Astrocyte of the hippocampus (primary cell): Measurements from ENCODE around the gene TARS3.
"Not testable (repeated sequence)": the region's sequence is repeated elsewhere in the genome, so short reads cannot be mapped to it uniquely, and the experiment has no call there.

ENCODE experiments used
- DNase-seq: peaks from one replicate; pipeline ENCODE4 v3.0.0; 2011; ENCODE audit warnings: low read depth, low spot score

TARS3 gene

DNA sequence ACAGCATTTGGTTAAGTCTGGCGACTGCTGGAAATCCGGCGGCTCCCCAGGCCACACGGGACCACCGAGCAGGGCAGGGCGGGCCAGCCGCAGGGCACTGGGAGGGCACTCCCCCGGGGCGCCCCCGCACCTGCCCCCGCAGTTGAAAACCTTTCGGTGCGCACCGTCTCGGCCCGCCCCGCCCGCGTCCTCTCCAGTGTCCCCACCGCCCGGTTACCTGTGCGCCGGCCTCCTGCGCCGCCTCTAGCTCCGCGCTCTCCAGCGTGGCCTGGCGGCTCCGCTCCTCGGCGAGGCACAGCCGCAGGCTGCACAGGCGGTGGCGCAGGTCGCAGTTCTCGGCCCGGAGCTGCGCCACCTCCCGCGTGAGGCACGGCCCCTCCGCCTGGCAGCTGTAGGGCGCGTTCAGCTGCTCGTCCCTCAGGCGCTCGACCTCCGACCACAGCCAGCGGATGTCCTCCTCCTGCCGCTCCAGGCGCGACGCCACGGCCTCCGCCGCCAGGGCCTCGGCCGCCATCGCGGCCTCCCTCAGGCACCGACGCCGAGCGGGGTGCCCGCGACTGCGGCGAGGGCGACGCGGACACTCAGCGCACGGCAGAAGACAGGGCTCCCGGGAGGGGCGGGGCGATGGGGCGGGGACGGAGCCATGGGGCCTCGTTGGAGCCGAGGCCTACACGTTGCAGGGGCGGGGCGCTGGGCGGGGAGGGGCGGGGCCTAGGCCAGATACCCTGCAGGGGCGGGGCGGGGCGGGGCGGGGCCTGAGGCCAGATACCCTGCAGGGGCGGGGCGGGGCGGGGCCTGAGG lies at the start of gene TARS3:
TARS3 (minus strand) TSS at position 600 of the 801 bp plus-strand sequence; CDS start at position 514, 86 bp downstream.
- DNase-seq = peak; percentile 96

GRCh38 chr15:101773496-101774100 lies 49.3 kb upstream of the TARS3 start:
- DNase-seq = no peak

- no peak for DNase-seq
These were observed 48.6 kb upstream of the TARS3 start for GRCh38 chr15:101772921-101773320.

- not testable (repeated sequence) for DNase-seq
These were observed 42.9 kb upstream of the TARS3 start for GRCh38 chr15:101767083-101767640.

GRCh38 chr15:101765772-101766456 lies 41.6 kb upstream of the TARS3 start:
- DNase-seq = no peak

- DNase-seq = not testable (repeated sequence)
These were observed 41.0 kb upstream of the TARS3 start for GRCh38 chr15:101765340-101765671.

DNA sequence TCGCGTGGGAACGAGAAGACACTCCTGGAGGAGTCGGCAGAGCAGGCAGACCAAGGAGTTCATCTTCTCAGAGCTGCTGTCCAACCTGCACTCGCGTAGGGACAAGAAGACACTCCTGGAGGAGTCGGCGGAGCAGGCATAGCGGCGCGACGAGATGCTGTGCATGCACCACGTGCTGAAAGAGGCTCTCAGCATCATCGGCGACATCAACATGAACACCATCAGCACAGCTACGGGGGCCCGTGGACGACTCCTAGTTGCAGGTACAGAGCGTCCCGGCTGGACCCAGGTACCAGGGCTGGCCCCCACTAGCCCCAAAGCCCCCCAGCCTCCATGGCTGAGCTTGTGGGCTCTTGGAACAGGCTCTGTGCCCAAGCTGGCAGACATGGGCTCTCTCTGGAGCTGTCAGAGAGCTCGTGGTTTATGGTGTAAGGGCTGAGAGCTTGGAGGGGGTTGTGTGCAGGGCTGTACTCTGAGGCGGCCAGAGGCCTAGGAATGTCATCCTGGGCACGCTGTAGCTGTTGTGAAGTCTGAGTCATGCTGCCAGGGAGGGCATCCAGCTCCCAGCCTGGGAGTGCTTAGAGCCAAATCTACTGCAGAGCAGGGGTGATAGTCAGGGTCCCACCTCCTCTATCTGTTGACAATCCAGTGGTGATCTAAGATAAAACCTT lies 40.5 kb upstream of the TARS3 start:
- DNase-seq = peak; percentile 57

DNA sequence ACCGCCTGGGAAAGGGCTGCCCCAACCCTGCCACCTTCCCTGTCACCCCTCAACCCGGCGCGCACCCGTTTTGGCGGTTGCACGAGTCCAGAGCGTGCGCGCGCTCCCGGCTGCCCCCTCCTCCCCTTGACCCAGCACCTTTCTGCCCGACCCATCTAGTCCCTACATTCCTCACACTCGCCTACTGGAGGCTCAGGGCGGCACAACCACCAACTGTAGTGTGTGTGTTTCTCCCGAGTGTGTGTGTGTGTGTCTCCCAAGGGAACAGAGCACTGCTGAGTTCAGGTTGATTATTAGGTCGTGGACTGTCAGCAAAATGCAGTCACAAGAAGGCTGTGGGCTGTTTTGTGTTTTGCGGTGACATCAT lies 22.4 kb upstream of the TARS3 start:
- not testable (repeated sequence) for DNase-seq

DNA sequence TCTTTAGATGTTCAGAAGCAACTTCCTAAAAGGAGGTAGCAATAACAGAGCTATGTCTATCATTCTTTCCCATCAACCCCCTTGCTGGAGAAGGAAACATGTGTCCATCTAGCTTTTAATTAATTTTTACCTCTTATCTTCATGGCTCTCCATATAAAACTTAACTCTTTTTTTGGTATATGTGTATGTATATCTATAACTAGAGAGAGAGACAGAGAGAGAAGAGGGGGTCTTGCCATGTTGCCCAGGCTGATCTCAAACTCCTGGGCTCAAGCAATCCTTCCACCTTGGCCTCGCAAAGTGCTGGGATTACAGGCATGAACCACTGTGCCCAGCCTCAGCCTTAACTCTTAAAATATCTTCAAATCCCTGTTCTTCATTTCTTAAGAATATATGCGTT lies 10.6 kb upstream of the TARS3 start:
- not testable (repeated sequence) for DNase-seq

DNA sequence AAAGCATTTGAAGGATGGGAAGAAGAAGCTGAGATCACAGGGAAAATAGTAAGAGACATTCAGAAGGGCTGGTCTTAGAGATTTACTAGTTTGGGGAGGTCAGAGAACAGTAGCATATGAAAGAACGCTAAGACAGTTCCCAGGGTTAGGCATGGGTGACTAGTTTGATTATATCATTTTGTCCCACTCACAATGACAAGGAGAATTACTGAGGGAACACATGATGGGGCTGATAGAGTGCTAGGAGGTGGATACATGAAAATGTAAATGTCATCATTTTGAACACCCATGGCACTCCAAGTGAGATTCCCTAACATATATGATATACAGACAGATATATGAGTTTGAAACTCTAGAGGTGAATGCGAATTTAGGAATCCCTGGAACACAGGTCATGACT lies 9.3 kb upstream of the TARS3 start:
- no peak for DNase-seq

DNA sequence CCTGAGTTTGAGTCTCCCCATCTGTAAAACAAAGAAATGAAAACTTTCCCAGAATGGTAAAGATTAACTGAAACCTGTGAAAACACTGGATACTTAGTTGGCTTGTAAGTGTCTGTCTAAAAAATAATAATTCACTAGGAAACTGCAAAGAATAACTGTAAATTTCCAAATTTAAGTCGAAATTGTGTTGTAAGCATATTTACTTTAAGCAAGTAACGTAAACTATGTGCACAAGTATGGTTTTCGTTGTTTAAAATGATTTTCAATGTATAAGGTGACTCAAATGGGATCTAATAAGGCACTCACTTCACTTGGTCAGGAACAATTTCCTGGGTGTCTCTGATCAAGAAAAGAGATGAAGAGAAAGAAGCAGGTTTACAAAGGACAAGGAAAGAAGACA lies 8.5 kb upstream of the TARS3 start:
- DNase-seq = no peak

DNA sequence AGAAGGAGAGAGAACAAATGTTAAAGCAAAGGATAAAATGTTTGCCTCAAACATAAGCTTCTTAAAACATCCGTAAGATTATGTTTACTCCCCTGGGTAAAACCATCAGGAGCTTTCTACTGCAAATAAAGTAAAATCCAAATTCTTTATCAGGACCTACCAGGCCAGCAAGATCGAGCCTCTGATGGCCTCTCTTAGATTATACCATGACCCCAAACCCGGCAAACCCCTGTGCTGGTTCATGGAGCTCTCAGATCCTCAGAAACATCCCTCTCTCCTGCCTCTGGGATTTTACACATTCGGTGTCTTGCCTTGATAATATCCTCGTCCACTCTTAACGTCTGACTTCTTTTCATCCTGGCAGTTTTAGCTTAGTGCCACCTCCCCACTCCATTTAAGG lies 7.5 kb upstream of the TARS3 start:
- no peak for DNase-seq

GRCh38 chr15:101727186-101727585 lies 2.9 kb upstream of the TARS3 start:
- no peak for DNase-seq

DNA sequence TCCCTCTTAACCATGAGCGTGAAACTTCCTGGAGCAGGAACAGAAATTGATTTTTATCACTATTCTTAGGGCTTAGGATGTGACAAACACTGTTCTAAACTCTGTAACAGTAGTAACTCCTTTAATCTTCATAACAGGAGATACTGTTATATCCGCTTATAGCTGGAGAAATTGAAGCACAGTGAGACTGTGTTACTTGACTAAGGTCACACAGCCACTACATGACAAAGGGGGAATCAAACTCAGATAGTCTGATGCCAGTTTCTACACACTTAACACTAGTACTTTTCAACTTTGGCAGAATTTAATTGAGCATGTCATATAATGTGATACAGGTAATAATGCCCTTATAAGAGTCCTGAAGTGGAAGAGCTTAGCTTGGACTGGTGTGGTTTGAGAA lies 800 bp upstream of the TARS3 start:
- no peak for DNase-seq

DNA sequence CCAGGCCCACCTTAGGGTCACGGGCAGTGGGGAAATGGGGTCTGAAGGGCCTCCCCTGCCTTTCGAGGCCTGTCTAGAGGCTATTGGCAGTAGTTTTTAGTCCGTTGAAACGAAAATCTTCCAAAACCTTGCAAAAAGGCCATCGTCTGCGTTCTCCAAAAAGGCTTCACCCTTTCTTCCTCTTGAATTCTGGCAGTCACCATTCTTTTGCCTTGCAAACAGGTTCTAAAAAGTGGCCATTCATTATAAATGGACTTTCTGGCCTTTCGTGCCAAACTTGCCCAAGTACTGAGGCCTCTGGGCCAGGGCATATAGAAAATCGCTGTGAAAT lies 367 bp upstream of the TARS3 start:
- DNase-seq = no peak

DNA sequence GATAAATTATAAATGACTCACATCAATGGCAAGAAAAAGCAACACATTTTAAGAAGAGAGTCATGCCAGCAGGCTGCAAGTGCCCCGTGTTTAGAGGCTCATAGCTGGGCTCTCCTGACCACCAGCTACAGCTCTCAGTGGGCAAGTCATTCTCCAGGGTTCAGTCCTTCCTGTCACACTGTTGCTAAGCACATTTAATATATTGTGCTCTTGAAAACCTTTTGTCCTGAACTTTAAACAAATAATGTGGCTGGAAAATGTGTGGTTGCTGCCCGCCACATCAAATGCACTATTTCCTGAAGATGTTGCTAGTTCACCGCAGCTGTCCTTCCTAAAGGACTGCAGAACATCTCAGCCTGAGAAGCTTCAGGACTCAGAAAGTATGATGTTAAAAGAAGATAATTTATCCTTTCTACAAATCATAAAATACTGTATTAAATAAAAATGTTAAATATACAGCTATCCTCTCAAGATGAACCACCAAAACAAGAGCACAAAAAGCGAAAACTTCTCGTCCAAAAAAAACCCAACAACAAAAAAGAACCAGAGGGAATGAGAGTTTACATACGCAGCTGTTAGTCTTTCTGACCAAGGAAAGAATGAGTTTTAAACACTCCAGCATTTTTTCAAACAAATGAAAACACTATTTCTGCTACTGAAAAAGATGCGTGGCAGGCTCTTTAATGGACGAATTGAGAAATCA lies 951 bp downstream of the TARS3 start:
- DNase-seq = peak; percentile 34

- no peak for DNase-seq
These were observed 5.4 kb downstream of the TARS3 start for GRCh38 chr15:101718896-101719295.

DNA sequence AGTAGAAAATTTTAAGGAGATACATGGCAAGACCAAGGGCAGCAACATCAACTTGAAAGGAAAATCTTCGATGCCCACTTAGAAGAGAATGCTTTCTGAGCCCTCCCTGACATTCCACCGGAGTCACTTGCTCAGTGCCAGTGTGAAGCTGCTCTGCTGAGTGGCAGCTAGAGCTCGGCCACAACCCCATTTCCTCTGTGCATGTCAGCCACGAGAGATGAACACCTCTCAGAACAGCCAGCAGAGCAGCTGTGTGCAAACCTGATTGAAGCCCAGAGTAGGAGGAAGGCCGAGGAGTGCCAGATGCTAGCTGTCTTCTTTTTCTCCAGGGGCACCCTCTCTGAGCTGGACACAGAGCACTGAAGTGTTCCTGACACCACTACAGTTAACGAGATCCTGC lies 12.2 kb downstream of the TARS3 start:
- DNase-seq = no peak

GRCh38 chr15:101710806-101711205 lies 13.5 kb downstream of the TARS3 start:
- peak; percentile 81 for DNase-seq

DNA sequence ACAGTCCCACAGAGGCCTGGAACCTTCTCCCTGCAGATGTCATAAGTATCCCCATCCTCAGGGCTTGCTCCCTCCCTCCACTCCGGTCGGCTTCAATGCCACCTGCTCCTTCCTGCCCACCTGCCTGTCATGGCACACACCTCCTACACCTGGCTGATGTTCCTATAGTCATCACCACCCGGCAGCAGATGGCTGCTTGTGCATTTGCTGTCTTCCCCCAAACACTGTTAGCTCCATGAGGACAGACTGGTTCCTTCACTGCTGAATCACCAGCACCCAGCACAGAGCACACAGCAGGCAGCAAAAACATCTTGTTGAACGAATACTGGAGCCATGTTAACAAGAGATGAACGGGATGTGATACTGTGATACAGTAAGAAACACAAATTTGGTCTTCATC lies 14.8 kb downstream of the TARS3 start:
- DNase-seq = no peak

DNA sequence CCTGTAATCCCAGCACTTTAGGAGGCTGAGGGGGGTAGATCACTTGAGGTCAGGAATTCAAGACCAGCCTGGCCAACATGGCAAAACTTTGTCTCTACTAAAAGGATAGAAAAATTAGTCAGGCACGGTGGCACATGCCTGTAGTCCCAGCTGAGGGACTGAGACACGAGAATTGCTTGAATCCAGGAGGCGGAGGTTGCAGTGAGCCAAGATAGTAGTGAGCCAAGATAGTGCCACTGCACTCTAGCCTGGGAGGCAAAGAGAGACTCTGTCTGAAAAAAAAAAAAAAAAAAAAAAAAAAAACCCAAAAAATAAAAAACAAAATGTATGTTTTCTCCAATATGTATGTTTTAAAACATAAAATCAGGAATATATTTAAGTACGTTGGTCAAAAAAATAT lies 16.3 kb downstream of the TARS3 start:
- DNase-seq = no peak

DNA sequence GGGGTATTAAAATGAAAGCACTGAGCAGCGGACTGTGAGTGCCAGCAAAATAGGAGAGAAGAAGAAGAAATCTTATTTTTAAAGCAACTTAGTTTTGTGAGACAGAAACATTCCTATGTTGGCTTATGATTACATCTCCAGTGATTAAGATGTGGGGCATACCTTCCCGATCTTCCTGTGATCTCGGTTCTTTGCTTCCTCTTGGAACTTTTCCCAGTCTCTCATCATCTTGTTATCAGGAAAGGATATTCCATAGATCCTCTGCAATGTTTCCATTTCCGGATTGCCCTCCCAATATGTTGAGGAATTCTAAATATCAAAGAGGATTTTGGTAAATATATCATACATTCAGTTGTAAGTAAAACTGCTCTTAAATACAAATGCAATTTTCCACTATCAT lies 22.2 kb downstream of the TARS3 start:
- no peak for DNase-seq
